Activated CD8-positive, alpha-beta T cell treated with anti-CD3 and anti-CD28 coated beads for 36 hours (primary cell): ENCODE results near the gene CHST5. TPM values are rescaled to one million over a fixed set of nuclear protein-coding genes. Genes with fewer than 3 reads are reported as not detected.

Experiments used
- ATAC-seq: fragments of 200-7000 bp; cut with Tn5 transposase; one replicate; pipeline ENCODE4 v1.10.0; 2021; ENCODE audit warnings: mild to moderate bottlenecking, moderate library complexity
- CTCF ChIA-PET: fragments of 350-600 bp; sonication (Branson Sonifier 250); formaldehyde crosslinking; loops from one replicate; lab custom pipeline; 2021; ENCODE audit warnings: antibody characterized with exemption; lab: Charles Lee
- POLR2A ChIA-PET: fragments of 350-600 bp; sonication (Branson Sonifier 250); formaldehyde crosslinking; loops from one replicate; lab custom pipeline; 2021; ENCODE audit warnings: antibody characterized with exemption; lab: Charles Lee
- DNase-seq: peaks from one replicate; pipeline ENCODE4 v3.0.0-alpha.2; 2020
- H3K27ac Mint-ChIP-seq: one replicate; pipeline ENCODE4 v1.8.0; 2021; ENCODE audit warnings: mild to moderate bottlenecking, mixed read lengths
- H3K27me3 Mint-ChIP-seq: one replicate; pipeline ENCODE4 v1.8.0; 2021; ENCODE audit warnings: mixed read lengths
- H3K36me3 Mint-ChIP-seq: one replicate; pipeline ENCODE4 v1.8.0; 2021; ENCODE audit warnings: low read depth, mixed read lengths
- H3K4me1 Mint-ChIP-seq: one replicate; pipeline ENCODE4 v1.8.0; 2021; ENCODE audit warnings: low read depth, mixed read lengths
- H3K4me3 Mint-ChIP-seq: one replicate; pipeline ENCODE4 v1.8.0; 2021; ENCODE audit warnings: mild to moderate bottlenecking, moderate library complexity, mixed read lengths
- H3K9me3 Mint-ChIP-seq: one replicate; pipeline ENCODE4 v1.8.0; 2021; ENCODE audit warnings: mixed read lengths
- intact Hi-C: fragments of 100-400 bp; cut with micrococcal nuclease; formaldehyde crosslinking; loops from one replicate; pipeline ENCODE4 v1.10.0; 2022
- total RNA-seq, 2 experiments: library from RNA; stranded (reverse); gene quantifications; one replicate each; pipeline ENCODE4 v1.2.3, GENCODE V29; 2021
- TF ChIP-seq, protein P1 (sequence below): fragments of 200-600 bp; IDR thresholded peaks from one replicate; pipeline ENCODE4 v1.8.0; 2022; ENCODE audit warnings: antibody characterized with exemption, mild to moderate bottlenecking

Gene CHST5
- total RNA-seq, 2 experiments from 2014 or later: not detected

DNA sequence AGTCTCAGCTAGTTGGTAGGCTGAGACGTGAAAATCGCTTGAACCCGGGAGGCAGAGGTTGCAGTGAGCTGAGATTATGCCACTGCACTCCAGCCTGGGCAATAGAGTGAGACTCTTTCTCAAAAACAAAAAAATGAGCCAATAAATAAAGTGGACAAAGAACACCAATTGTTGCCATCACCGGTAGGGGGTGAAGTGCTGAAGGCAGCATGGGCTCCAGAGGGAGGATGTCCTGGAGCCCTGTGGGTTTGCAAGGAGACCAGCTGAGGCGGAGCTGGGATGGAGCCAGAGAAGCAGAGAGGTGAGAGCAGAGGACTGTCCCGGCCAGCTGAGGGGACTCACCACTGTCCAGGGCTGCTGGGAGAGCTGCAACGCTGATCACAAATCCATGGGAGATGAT is 54.4 kb downstream of the CHST5 start:
- H3K9me3 Mint-ChIP-seq: no peaks in the 10 kb centered on the region
- H3K27me3 Mint-ChIP-seq: peaks cover 3% of the 10 kb centered on the region
- no peak for ATAC-seq
- no peaks in the 10 kb centered on the region for H3K36me3 Mint-ChIP-seq
- TF ChIP-seq, protein P1, sequence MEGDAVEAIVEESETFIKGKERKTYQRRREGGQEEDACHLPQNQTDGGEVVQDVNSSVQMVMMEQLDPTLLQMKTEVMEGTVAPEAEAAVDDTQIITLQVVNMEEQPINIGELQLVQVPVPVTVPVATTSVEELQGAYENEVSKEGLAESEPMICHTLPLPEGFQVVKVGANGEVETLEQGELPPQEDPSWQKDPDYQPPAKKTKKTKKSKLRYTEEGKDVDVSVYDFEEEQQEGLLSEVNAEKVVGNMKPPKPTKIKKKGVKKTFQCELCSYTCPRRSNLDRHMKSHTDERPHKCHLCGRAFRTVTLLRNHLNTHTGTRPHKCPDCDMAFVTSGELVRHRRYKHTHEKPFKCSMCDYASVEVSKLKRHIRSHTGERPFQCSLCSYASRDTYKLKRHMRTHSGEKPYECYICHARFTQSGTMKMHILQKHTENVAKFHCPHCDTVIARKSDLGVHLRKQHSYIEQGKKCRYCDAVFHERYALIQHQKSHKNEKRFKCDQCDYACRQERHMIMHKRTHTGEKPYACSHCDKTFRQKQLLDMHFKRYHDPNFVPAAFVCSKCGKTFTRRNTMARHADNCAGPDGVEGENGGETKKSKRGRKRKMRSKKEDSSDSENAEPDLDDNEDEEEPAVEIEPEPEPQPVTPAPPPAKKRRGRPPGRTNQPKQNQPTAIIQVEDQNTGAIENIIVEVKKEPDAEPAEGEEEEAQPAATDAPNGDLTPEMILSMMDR: no peak
- ChIA-PET CTCF (interaction anchor here (1.1 kb wide), 1 partner anchor 16 kb away, joined by 3 read pairs; no protein-coding TSS in a partner anchor), POLR2A (interaction anchor here (0.6 to 0.7 kb wide), 2 partner anchors 27 to 1700 kb away, joined by 3 read pairs; no protein-coding TSS in a partner anchor)
- DNase-seq: no peak
- H3K27ac Mint-ChIP-seq: no peak overlapping the region
- H3K4me3 Mint-ChIP-seq: no peak overlapping the region
- H3K4me1 Mint-ChIP-seq: no peaks in the 10 kb centered on the region
- intact Hi-C loops: no loop called here

DNA sequence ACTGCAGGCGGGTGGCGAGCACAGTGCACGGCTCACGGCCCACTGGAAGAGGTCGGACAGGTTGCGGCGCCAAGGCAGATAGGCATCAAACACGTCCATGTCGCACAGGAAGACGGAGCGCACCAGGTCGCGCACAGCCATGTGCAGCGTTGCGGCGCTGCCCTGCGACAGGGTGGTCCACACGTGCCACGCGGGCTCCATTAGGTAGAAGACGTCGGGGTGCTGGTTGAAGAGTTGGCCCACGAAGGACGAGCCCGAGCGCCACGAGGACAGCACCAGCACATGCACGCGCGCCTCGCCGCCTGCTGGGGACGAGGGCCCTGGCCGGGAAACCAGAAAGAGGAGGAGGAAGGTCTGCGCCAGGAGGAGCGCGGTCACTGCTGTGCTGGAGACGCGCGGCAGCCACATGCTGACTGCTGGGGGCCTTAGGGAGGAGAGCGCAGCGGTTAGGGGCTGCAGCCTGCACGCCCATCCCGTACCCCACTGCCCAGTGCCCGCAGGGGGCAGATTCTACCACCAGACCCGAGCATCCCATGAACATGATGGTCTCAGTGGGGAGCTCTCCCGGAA is 56.4 kb downstream of the CHST5 start:
- peaks cover 2% of the 10 kb centered on the region for H3K27me3 Mint-ChIP-seq
- ChIA-PET POLR2A (no interaction called here), CTCF (no interaction called here)
- H3K27ac Mint-ChIP-seq: no peak overlapping the region
- no peak overlapping the region for H3K4me3 Mint-ChIP-seq
- no peaks in the 10 kb centered on the region for H3K36me3 Mint-ChIP-seq
- TF ChIP-seq, protein P1: no peak
- ATAC-seq (no peak), DNase-seq (no peak)
- intact Hi-C loops: no loop called here
- H3K9me3 Mint-ChIP-seq: no peaks in the 10 kb centered on the region
- H3K4me1 Mint-ChIP-seq: no peaks in the 10 kb centered on the region

Other genes starting within 250 kb of the CHST5 start
- gene CFDP1, start 102.6 kb downstream of the CHST5 start, total RNA-seq: 10 to 100 TPM; 34.7 to 39.9 TPM
- gene TMEM170A, start 71.4 kb downstream of the CHST5 start, total RNA-seq: 10 to 100 TPM; 25.1 to 27.1 TPM
- gene CHST6, start 40.7 kb downstream of the CHST5 start, total RNA-seq: not detected
- gene TMEM231, start 20.1 kb upstream of the CHST5 start, total RNA-seq: 1 to 10 TPM; 4.9 to 5.1 TPM
- gene GABARAPL2, start 30.3 kb upstream of the CHST5 start, total RNA-seq: 10 to 100 TPM; 56.3 to 57.4 TPM
- gene ADAT1, start 87.2 kb upstream of the CHST5 start, total RNA-seq: 10 to 100 TPM; 41.7 to 43.6 TPM
- 100 to 1,000 TPM; 320 to 335 TPM for gene KARS1, start 111.6 kb upstream of the CHST5 start, total RNA-seq
- 10 to 100 TPM; 66.3 to 68.1 TPM for gene TERF2IP, start 111.7 kb upstream of the CHST5 start, total RNA-seq
- gene CPHXL2, start 140.9 kb upstream of the CHST5 start, total RNA-seq: not detected
- gene DUXB, start 165.4 kb upstream of the CHST5 start, total RNA-seq: not detected
- gene CPHXL, start 190.4 kb upstream of the CHST5 start, total RNA-seq: not detected